Caco-2 (cell line): Measurements from ENCODE around the gene MUC6. TPM values are rescaled to one million over a fixed set of nuclear protein-coding genes. Genes with fewer than 3 reads are reported as not detected.

Source experiments
- BruUV-seq: library from RNA; stranded (reverse); fragments of 400-500 nt; replicated peaks from 2 replicates; lab custom pipeline; 2021; lab: Mats Ljungman, UMichigan
- CTCF ChIA-PET: fragments of 300-600 bp; sonication (Branson Sonifier 250); formaldehyde crosslinking; loops from one replicate; lab custom pipeline; 2022; ENCODE audit warnings: antibody characterized with exemption; lab: Charles Lee
- POLR2A ChIA-PET: fragments of 300-600 bp; sonication (Branson Sonifier 250); formaldehyde crosslinking; loops from one replicate; lab custom pipeline; 2022; ENCODE audit warnings: antibody characterized with exemption; lab: Charles Lee
- DNase-seq, 2 experiments: peaks; one replicate each; pipeline versions ENCODE4 v3.0.0 to v3.0.0-alpha.2; 2020 to 2022
- H3K27me3 ChIP-seq: replicated peaks from 2 replicates; pipeline ENCODE4 v1.6.0; 2011; ENCODE audit warnings: low read length; ENCODE audit not compliant: control insufficient read depth, insufficient read depth
- H3K36me3 ChIP-seq: 2 replicates; pipeline ENCODE4 v1.5.1; 2011; ENCODE audit warnings: low read length; ENCODE audit not compliant: control insufficient read depth, insufficient read depth
- H3K4me1 ChIP-seq: fragments of 250-450 bp; sonication (Bioruptor Pico); 2 replicates; pipeline ENCODE4 v1.5.1; 2020; ENCODE audit warnings: mild to moderate bottlenecking
- H3K4me3 ChIP-seq: 2 replicates; pipeline ENCODE4 v1.5.1; 2011; ENCODE audit warnings: low read depth, mild to moderate bottlenecking, control low read depth, low read length
- H3K9me3 ChIP-seq: fragments of 250-450 bp; sonication (Bioruptor Pico); 2 replicates; pipeline ENCODE4 v1.5.1; 2020; ENCODE audit warnings: mild to moderate bottlenecking, moderate library complexity
- H3K27ac Mint-ChIP-seq: one replicate; pipeline ENCODE4 v1.8.0; 2022; ENCODE audit warnings: mixed read lengths; ENCODE audit not compliant: unreplicated experiment
- H3K27me3 Mint-ChIP-seq: one replicate; pipeline ENCODE4 v1.8.0; 2022; ENCODE audit warnings: mixed read lengths; ENCODE audit not compliant: insufficient read depth, unreplicated experiment
- H3K36me3 Mint-ChIP-seq: one replicate; pipeline ENCODE4 v1.8.0; 2022; ENCODE audit warnings: mild to moderate bottlenecking, mixed read lengths; ENCODE audit not compliant: insufficient read depth, unreplicated experiment
- H3K4me1 Mint-ChIP-seq: one replicate; pipeline ENCODE4 v1.8.0; 2022; ENCODE audit warnings: low read depth, mixed read lengths; ENCODE audit not compliant: unreplicated experiment
- H3K4me3 Mint-ChIP-seq: one replicate; pipeline ENCODE4 v1.8.0; 2022; ENCODE audit warnings: mild to moderate bottlenecking, moderate library complexity, mixed read lengths; ENCODE audit not compliant: unreplicated experiment
- H3K9me3 Mint-ChIP-seq: one replicate; pipeline ENCODE4 v1.8.0; 2022; ENCODE audit warnings: mixed read lengths; ENCODE audit not compliant: unreplicated experiment
- intact Hi-C: fragments of 100-400 bp; cut with micrococcal nuclease; formaldehyde crosslinking; loops from one replicate; pipeline ENCODE4 v1.10.0; 2022; ENCODE audit not compliant: unreplicated experiment
- total RNA-seq: library from RNA; stranded (reverse); gene quantifications from 2 replicates; pipeline ENCODE4 v1.2.3, GENCODE V29; 2022
- TF ChIP-seq, protein P1 (sequence below), 2 experiments: fragments of 200-600 bp in 1 of 2; IDR thresholded peaks; 1 replicate in 1 of 2; 2 replicates in 1 of 2; pipeline versions ENCODE4 v1.5.1 to v1.8.0; 2011 to 2022; ENCODE audit warnings: antibody characterized with exemption in 1 of 2, control low read depth in 1 of 2, inconsistent platforms in 1 of 2, low read depth in 1 of 2, low read length in 1 of 2, mild to moderate bottlenecking in 1 of 2, moderate library complexity in 1 of 2; ENCODE audit not compliant: insufficient read depth in 1 of 2, severe bottlenecking in 1 of 2, unreplicated experiment in 1 of 2

The MUC6 gene
- total RNA-seq, 1 experiment from 2014 or later = not detected

DNA sequence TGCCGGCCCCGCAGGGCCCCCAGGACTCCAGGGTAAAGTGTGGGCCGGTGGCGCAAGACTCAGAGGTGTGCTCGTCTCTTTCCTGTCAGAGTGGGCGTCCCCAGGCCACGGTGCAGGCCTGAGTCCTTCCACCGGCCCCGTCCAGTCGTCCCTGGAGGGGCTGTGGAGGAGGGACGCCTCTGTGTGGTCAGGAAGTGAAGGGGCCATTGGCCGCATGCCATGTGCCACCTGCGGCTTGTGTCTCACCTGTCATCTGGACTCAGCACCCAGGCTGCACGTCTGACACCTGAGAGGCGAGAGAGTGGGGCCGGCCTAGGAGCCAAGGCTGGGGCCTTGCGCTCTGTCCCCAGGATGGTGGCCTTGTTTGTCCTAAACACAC is 25.2 kb downstream of the MUC6 start:
- no peak overlapping the region for H3K27ac Mint-ChIP-seq
- CTCF ChIA-PET = no interaction called here
- no peaks in the 10 kb centered on the region for H3K4me1 Mint-ChIP-seq
- intact Hi-C loops = no loop called here
- H3K4me3 ChIP-seq = no peak overlapping the region
- no peaks in the 10 kb centered on the region; the same call in none of the 2 replicates for H3K36me3 ChIP-seq
- POLR2A ChIA-PET = no interaction called here
- no peak for DNase-seq
- no peaks in the 10 kb centered on the region for H3K27me3 Mint-ChIP-seq
- no peaks in the 10 kb centered on the region for H3K27me3 ChIP-seq
- H3K9me3 ChIP-seq = no peaks in the 10 kb centered on the region
- BruUV-seq = no TSS peak
- H3K4me1 ChIP-seq = no peaks in the 10 kb centered on the region
- TF ChIP-seq, protein P1, sequence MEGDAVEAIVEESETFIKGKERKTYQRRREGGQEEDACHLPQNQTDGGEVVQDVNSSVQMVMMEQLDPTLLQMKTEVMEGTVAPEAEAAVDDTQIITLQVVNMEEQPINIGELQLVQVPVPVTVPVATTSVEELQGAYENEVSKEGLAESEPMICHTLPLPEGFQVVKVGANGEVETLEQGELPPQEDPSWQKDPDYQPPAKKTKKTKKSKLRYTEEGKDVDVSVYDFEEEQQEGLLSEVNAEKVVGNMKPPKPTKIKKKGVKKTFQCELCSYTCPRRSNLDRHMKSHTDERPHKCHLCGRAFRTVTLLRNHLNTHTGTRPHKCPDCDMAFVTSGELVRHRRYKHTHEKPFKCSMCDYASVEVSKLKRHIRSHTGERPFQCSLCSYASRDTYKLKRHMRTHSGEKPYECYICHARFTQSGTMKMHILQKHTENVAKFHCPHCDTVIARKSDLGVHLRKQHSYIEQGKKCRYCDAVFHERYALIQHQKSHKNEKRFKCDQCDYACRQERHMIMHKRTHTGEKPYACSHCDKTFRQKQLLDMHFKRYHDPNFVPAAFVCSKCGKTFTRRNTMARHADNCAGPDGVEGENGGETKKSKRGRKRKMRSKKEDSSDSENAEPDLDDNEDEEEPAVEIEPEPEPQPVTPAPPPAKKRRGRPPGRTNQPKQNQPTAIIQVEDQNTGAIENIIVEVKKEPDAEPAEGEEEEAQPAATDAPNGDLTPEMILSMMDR (IDR thresholded peaks at IDR 0.05; ENCODE audit: insufficient read depth in 1 of 2, low read depth in 1 of 2, low read length in 1 of 2, severe bottlenecking in 1 of 2, unreplicated experiment in 1 of 2) = no peak
- H3K4me3 Mint-ChIP-seq = no peak overlapping the region
- H3K9me3 Mint-ChIP-seq = peaks cover 6% of the 10 kb centered on the region
- H3K36me3 Mint-ChIP-seq = peaks cover 73% of the 10 kb centered on the region

DNA sequence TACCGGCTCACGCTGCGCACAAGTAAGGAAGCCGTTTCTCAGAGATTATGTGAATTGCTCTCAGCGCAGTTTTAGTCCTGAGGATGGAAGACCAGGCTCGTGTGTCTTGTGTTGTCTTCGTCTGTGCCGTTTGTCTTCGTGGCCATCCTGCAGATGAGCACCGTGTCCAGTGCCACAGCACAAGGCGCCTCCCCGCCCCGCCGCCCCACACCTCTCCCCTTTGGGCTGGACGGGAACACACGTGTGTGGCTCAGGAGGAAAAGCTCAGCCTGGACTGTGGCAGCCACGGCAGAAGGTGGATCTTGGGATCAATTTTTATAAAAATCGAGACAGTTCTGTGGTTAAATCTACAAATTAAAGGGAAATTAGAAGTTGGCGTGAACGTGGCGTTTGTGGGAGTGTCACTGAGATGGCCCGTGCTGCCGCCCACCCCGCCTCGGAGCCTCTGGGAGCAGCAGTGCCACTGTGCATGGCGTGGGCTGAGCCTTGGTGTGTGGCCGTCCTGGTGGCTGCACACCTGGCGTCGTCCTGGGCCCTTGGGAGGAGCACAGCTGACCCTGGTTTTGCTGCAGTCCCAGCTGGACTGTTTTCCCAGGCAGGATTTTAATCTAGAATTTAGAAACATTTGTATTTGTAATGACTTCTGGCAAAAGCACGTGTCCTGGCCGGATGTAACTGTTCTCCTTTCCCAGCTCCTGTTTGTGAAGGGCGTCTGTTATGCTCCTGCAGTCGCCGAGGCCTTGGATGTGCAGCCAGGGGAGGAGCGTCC is 25.8 kb downstream of the MUC6 start:
- TF ChIP-seq, protein P1 (IDR thresholded peaks at IDR 0.05; ENCODE audit: insufficient read depth in 1 of 2, low read depth in 1 of 2, low read length in 1 of 2, severe bottlenecking in 1 of 2, unreplicated experiment in 1 of 2) = no peak
- H3K36me3 Mint-ChIP-seq = peaks cover 74% of the 10 kb centered on the region
- H3K9me3 Mint-ChIP-seq = peaks cover under 1% of the 10 kb centered on the region
- H3K27me3 ChIP-seq = no peaks in the 10 kb centered on the region
- intact Hi-C loops = no loop called here
- H3K4me1 Mint-ChIP-seq = no peaks in the 10 kb centered on the region
- H3K9me3 ChIP-seq = no peaks in the 10 kb centered on the region
- H3K27ac Mint-ChIP-seq = no peak overlapping the region
- H3K4me1 ChIP-seq = no peaks in the 10 kb centered on the region
- H3K4me3 ChIP-seq = no peak overlapping the region
- H3K4me3 Mint-ChIP-seq = no peak overlapping the region
- BruUV-seq = no TSS peak
- ChIA-PET POLR2A (no interaction called here), CTCF (no interaction called here)
- no peaks in the 10 kb centered on the region for H3K27me3 Mint-ChIP-seq
- no peaks in the 10 kb centered on the region; the same call in none of the 2 replicates for H3K36me3 ChIP-seq
- no peak for DNase-seq

DNA sequence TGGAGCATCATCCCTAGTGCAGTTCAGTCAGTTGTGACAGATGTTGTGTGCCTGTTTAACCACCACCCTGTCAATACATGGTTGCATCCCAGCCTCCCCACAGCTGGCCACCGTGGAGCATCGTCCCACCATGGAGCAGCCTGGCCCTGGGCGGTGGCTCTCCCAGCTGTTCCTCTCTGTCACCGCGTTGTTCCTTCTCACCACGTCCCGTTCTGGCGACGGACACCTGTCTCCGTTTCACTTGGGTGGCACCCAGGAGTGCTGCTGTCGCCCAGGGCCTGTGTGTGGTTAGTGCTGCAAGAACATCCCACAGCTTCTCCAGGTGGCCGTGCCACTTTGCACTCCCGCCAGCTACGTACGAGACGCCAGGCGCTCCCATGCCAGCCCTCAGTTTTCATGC is 26.5 kb downstream of the MUC6 start:
- no peaks in the 10 kb centered on the region for H3K27me3 ChIP-seq
- Mint-ChIP-seq H3K27me3 (no peaks in the 10 kb centered on the region), H3K27ac (no peak overlapping the region), H3K36me3 (peaks cover 74% of the 10 kb centered on the region), H3K4me3 (no peak overlapping the region), H3K9me3 (no peaks in the 10 kb centered on the region), H3K4me1 (no peaks in the 10 kb centered on the region)
- no peaks in the 10 kb centered on the region for H3K4me1 ChIP-seq
- no peaks in the 10 kb centered on the region; the same call in 1 of the 2 replicates for H3K36me3 ChIP-seq
- intact Hi-C loops = no loop called here
- no peak overlapping the region for H3K4me3 ChIP-seq
- DNase-seq = no peak
- ChIA-PET POLR2A (no interaction called here), CTCF (no interaction called here)
- TF ChIP-seq, protein P1 (IDR thresholded peaks at IDR 0.05; ENCODE audit: insufficient read depth in 1 of 2, low read depth in 1 of 2, low read length in 1 of 2, severe bottlenecking in 1 of 2, unreplicated experiment in 1 of 2) = no peak
- H3K9me3 ChIP-seq = no peaks in the 10 kb centered on the region
- BruUV-seq = no TSS peak
